ENCODE measurements around the gene SLC4A5. TPM values are rescaled to one million over a fixed set of nuclear protein-coding genes. Genes with fewer than 3 reads are reported as not detected.

Gene SLC4A5
- total RNA-seq, 4 donors from 2014 or later = 0.24 to 3.8 (median 0.59) TPM

DNA sequence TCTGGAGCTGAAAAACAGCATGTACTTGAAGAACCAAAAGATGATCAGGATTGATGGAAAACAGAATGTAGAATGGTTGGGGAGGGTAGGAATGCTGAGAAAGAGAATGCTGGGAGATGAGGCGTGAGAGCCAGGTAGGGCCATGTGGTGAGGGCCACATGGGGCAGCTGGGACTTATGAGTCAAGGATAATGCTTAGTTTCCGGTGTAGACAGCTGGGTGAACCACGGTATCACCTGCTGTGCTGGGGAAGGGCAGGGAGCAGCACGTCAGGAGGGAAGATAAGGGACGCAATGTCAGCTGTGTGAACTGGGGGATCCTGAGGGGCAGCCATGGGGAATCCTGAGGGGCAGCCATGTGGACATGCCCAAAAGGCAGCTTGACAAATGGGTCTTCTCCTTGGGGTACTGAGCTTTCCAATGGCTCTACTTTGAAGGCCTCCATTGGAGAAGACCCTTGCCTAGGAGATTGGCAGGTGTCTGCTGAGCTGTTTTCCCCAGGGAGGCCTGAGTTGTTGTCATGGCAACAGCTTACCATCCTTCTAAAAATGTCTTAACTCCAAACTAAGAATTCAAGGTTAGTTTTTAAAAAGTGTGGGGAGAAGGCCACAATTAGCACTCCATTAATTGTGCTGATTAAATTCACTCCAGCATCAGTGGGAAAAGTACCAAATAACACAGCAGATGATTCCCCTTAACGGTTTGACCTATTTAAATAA lies 93.7 kb downstream of the SLC4A5 start:
- Histone ChIP-seq H3K36me3 (no peaks in the 10 kb centered on the region), H3K4me3 (no peak overlapping the region), H3K27me3 (no peaks in the 10 kb centered on the region), H3K27ac (no peak overlapping the region), H3K9me3 (no peaks in the 10 kb centered on the region), H3K4me1 (no peaks in the 10 kb centered on the region)
- TF ChIP-seq, protein P1, sequence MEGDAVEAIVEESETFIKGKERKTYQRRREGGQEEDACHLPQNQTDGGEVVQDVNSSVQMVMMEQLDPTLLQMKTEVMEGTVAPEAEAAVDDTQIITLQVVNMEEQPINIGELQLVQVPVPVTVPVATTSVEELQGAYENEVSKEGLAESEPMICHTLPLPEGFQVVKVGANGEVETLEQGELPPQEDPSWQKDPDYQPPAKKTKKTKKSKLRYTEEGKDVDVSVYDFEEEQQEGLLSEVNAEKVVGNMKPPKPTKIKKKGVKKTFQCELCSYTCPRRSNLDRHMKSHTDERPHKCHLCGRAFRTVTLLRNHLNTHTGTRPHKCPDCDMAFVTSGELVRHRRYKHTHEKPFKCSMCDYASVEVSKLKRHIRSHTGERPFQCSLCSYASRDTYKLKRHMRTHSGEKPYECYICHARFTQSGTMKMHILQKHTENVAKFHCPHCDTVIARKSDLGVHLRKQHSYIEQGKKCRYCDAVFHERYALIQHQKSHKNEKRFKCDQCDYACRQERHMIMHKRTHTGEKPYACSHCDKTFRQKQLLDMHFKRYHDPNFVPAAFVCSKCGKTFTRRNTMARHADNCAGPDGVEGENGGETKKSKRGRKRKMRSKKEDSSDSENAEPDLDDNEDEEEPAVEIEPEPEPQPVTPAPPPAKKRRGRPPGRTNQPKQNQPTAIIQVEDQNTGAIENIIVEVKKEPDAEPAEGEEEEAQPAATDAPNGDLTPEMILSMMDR (IDR thresholded peaks at IDR 0.05 in 4 of 5, conservative IDR thresholded peaks at IDR 0.05 in 1 of 5) = no peak
- no peak for TF ChIP-seq POLR2A (IDR thresholded peaks at IDR 0.05)
- ATAC-seq (no peak), DNase-seq (no peak)
- in situ Hi-C loops (cut with MboI; ENCODE audit: low sequenced_read_pairs in 4 of 4) = no loop called here
- intact Hi-C loops (cut with DNase I; ENCODE audit: low total_unique reads) = loop anchor here (2.0 to 10.0 kb wide), 2 partner anchors 85 to 425 kb away; partner anchors contain the start of gene STAMBP

- no peak for ATAC-seq
- in situ Hi-C loops (cut with MboI; ENCODE audit: low sequenced_read_pairs in 4 of 4) (no loop called here), intact Hi-C loops (cut with DNase I; ENCODE audit: low total_unique reads) (no loop called here)
- no peaks in the 10 kb centered on the region for H3K27me3 ChIP-seq
- H3K36me3 ChIP-seq = no peaks in the 10 kb centered on the region
- H3K4me1 ChIP-seq = peaks cover 0 to 5% of the 10 kb centered on the region in 2 donors
- H3K9me3 ChIP-seq = no peaks in the 10 kb centered on the region
- DNase-seq = no peak
- no peak overlapping the region for H3K4me3 ChIP-seq
- no peak overlapping the region for H3K27ac ChIP-seq
- no peak for TF ChIP-seq POLR2A (IDR thresholded peaks at IDR 0.05)
- TF ChIP-seq, protein P1 (IDR thresholded peaks at IDR 0.05 in 4 of 5, conservative IDR thresholded peaks at IDR 0.05 in 1 of 5) = no peak
Observed at GRCh38 chr2:74246496-74247195, 96.6 kb downstream of the SLC4A5 start.

DNA sequence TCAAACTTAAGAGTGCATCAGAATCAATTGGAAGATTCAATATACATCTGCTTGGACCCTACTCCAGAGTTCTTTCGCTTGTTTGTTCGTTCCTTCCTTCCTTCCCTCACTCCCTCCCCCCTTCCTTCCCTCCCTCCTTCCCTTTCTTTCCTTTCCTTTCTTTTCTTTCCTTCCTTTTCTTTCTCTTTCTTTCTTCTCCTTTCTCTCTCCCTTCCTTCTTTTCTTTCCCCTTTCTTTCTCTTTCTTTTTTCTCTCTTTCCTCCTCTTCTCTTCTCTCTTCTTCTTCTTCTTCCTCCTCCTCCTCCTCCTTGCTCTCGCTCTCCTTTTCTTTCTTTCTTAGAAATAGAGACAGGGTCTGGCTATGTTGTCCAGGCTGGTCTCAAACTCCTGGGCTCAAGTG lies 98.9 kb downstream of the SLC4A5 start:
- peaks cover 0 to 5% of the 10 kb centered on the region in 2 donors for H3K4me1 ChIP-seq
- intact Hi-C loops (cut with DNase I; ENCODE audit: low total_unique reads) (no loop called here), in situ Hi-C loops (cut with MboI; ENCODE audit: low sequenced_read_pairs in 4 of 4) (no loop called here)
- no peak overlapping the region for H3K27ac ChIP-seq
- no peaks in the 10 kb centered on the region for H3K36me3 ChIP-seq
- H3K4me3 ChIP-seq = no peak overlapping the region
- DNase-seq (no peak), ATAC-seq (no peak)
- no peaks in the 10 kb centered on the region for H3K9me3 ChIP-seq
- no peak for TF ChIP-seq POLR2A (IDR thresholded peaks at IDR 0.05)
- TF ChIP-seq, protein P1 (IDR thresholded peaks at IDR 0.05 in 4 of 5, conservative IDR thresholded peaks at IDR 0.05 in 1 of 5) = no peak
- H3K27me3 ChIP-seq = no peaks in the 10 kb centered on the region

DNA sequence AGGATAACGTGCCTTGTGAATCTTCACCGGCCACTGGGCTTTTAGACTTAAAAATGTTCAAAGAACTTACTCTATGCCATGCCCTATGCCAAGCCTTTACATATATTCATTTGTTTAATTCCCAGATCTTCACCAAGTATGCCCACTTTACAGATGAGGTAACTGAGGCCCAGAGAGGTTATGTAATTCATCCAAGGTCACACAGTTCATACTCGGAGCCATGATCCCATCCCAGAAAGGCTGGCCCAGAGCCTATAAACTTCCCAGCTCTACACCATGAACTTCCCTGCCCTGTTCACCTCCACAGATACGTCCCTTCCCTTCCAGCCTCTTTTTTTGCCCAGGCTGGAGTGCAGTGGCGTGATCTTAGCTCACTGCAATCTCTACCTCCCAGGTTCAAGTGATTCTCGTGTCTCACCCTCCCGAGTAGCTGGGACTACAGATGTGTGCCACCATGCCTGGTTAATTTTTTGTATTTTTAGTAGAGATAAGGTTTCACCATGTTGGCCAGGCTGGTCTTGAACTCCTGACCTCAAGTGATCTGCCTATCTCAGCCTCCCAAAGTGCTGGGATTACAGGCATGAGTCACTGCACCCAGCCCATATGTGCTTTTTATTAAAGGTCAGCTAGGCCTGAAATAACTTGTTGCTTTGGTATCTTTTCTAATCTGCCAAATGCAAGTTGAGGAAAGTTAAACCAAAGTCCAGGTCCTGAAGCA lies 100.7 kb downstream of the SLC4A5 start:
- H3K4me3 ChIP-seq = no peak overlapping the region
- in situ Hi-C loops (cut with MboI; ENCODE audit: low sequenced_read_pairs in 4 of 4) = no loop called here
- H3K4me1 ChIP-seq = peaks cover 0 to 5% of the 10 kb centered on the region in 2 donors
- intact Hi-C loops (cut with DNase I; ENCODE audit: low total_unique reads) = no loop called here
- H3K27ac ChIP-seq = no peak overlapping the region
- no peaks in the 10 kb centered on the region for H3K27me3 ChIP-seq
- no peaks in the 10 kb centered on the region for H3K9me3 ChIP-seq
- ATAC-seq (no peak), DNase-seq (no peak)
- no peaks in the 10 kb centered on the region for H3K36me3 ChIP-seq
- TF ChIP-seq, protein P1 (IDR thresholded peaks at IDR 0.05 in 4 of 5, conservative IDR thresholded peaks at IDR 0.05 in 1 of 5) = no peak
- no peak for TF ChIP-seq POLR2A (IDR thresholded peaks at IDR 0.05)

Data from gastrocnemius medialis (tissue), 4 donors.